Fibroblast of peridontal ligament (primary cell): ENCODE measurements around the gene TFAP2A.

Source experiments
- DNase-seq: peaks from one replicate; pipeline ENCODE4 v3.0.0-alpha.2; 2010; ENCODE audit errors: extremely low read depth

The TFAP2A gene

GRCh38 chr6:10425975-10426780 lies 11.3 kb upstream of the TFAP2A start:
- no peak for DNase-seq

DNA sequence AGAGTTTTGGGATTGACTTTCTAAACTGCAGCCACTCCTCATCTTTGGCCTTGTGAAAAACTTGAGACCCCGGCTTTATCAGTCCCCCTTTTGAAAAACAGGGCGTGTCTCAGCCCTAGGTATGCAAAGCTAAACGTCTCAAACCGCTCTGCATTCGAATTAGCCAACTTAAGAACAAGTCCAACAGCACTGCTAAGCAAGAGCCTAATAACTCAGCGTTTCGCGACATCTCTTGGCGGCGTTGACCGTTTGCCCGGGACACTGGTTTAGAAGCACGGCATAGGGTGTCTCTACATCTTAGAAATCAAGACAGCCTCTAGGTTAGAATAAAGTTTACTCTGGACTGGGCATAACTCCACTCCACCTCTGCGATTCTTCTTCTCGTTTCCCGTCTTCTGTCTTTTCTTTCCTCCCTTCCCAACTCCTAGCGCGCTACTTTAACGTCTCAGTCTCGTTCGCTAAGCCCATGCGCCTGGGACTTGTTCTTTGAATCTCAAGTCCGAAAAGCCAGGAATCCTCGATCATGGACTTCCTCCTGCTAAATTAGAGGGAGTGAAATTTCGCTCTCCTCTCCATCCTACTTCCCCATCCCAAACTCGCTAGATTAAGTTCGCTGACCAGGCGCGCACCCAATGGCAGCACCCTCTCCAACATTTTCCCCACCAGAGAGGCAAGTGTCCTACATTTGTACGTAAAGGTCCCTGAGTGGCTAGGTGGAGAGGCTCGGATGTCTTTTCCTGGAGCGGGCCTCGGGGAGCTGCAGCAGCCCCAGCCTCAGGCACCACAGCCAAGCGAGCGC lies 10.5 kb upstream of the TFAP2A start:
- no peak for DNase-seq

DNA sequence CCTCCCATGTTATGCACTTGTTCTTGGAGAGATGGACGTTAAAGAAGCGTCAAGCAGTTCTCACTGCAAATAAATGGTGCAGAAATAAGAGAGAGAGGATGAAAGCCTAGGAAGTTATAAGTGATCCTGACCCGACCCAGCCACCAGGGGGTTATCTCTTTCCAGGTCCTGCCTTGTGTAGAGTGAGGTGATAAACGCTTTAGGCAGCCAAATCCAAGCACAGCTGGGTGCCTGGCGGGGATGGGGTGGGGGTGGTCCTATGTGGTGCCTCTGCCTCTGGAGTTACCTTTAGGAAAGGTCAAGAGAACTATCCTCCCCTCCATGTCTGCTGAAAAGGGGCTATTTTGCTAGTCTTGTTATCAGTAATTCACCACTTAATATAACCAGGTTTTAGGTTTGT lies 9.2 kb upstream of the TFAP2A start:
- no peak for DNase-seq

DNA sequence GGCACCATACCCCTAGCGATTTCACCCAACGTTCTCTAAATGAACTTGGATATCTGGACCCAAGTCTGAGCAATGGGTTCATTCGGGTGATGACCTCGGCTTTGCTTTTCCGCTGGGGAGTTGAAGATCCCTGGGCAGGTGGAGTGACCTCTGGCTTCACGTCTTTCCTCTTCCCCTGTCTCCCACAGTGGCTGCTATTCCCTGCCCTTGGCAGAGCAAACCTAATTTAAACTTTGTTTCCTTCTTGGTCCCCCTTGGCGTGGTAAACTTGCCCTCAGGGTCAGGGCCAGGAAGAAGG lies 7.8 kb upstream of the TFAP2A start:
- no peak for DNase-seq

GRCh38 chr6:10421921-10422736 lies 7.3 kb upstream of the TFAP2A start:
- DNase-seq = no peak

DNA sequence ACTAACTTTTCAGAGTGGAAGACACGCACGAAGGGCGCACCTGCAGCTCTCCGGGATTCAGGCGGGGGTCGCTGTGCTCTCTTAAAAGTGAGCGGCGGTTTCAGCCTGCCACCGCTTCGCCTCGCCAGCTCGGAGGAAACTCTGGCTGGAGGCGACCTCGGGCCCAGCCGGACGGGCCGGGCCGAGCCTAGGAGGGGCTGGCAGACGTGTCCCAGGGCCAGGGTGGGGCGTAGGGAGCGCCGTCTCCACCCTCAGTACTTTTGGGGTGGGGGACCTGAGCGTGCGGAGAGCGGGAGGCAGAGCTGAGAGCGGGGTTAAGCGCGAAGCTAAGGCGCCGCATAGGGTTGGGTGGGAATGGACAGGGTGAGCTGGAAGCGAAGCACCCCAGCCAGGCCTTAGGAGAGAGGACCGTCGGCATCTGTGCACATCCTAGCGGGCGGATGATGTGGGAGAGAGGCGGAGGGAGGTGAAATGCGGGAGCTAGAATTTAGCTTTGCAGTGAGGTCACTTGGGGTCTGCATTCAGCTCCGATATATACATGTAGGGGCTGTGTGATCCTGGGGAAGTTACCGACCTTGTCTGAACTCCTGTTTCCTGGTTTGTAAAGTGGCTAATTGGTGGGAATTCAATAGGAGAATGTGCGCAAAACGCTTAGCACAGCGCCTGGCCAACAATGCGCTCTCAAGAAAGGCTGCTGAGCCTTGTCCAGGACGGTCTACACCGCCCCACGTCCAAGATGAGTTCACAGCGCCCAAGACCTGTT lies 6.5 kb upstream of the TFAP2A start:
- DNase-seq = no peak

DNA sequence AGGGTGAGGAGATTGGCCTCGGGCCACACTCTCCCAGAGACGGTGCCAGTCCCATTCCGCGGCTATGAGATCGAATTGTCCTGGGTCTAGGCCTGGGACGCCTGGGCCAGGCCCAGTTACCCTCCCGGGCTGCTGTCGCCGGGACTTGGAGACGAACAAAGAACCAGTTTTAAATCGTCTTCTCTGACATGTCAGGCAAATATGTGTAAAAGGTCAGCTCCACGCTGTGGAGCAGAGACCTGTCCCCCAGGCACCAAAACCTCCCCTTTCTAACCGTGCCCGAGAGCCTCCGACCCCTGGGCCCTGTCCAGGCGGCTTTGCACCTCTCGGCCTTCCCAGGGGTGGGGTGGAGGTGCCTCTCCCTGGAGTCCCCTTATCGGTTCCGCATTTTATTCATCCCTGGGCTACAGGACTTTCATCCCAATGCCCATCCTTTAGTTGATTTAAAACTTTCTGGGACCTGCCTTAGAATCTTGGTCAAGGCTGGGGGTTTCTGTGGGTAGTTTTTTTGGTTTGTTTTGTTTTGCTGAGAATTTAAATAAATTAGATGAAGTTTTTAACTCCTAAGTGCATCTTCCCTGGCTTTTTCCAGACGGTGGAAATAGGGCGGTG lies 5.8 kb upstream of the TFAP2A start:
- no peak for DNase-seq

DNA sequence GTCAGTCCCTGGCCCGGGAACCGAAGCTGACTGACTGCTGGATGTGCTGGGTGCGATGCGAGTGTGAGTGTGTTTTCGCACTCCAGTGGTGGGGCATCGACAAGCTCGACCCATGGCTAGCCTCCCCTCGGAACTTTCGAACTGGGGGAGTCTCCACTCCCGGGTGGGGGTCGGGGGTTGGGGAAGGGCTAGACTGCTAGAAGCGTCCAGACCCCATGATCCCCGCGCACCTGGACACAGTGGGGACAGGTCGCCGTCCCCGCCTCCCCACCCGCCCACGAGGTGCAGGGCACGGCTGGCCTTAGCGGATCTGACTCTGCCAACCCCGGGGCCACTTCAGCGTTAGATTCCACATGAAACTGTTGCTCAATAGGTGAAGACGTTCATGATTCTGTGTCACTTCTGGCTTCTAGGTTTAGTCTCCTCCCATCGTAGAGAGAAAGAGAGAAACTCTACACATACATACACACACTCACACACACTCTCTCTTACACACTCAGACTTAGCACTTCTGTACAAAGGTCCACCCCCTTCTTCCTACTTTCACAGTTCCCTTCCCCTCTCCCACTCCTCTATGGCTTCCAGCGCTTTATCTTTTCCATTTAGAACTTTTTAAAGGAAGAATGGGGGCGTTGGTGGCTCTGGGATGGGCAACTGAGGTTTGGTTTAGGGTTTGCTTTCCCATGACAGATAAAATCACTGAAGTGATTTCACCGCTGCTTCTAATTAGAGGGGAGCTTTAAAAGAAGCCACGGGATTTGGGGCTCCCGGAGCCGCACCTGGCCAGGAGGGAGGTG lies 5.1 kb upstream of the TFAP2A start:
- no peak for DNase-seq

GRCh38 chr6:10418862-10419748 lies 4.2 kb upstream of the TFAP2A start:
- DNase-seq = no peak

- no peak for DNase-seq
Measured at GRCh38 chr6:10418361-10418861, 3.5 kb upstream of the TFAP2A start.

DNA sequence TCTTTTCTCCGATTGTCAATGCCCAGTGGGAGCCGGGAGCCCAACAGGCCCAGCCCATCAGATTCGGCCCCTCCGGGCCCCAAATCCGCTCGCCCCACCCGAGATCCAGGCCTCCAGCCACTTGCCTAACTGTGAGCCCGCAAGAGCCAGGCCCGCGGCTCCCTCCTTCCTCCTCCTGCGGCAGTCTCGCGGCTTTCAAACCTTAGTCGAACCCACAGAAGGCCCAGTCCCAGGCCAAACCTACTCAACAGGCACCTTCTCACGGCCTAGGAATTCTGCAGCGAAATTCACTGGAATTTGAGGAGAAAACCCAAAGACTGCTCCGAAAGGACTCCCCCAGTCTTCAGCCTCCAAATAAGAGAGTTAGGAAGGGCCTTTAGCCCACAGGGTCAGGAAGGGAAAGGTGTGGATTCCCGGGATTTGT lies 2.8 kb upstream of the TFAP2A start:
- DNase-seq = no peak

GRCh38 chr6:10416863-10417641 lies 2.2 kb upstream of the TFAP2A start:
- DNase-seq = no peak

- DNase-seq = no peak
Measured at GRCh38 chr6:10416516-10416862, 1.6 kb upstream of the TFAP2A start.

- DNase-seq = no peak
Measured at GRCh38 chr6:10415617-10416480, 975 bp upstream of the TFAP2A start.

GRCh38 chr6:10413850-10414738 lies 780 bp downstream of the TFAP2A start:
- no peak for DNase-seq

GRCh38 chr6:10413262-10413849 lies 1.5 kb downstream of the TFAP2A start:
- no peak for DNase-seq
